ENCODE results near the gene VPS51.

- no peak for TF ChIP-seq POLR2A (IDR thresholded peaks at IDR 0.05; ENCODE audit: low read length)
- no peak for TF ChIP-seq GATA1 (IDR thresholded peaks at IDR 0.05; ENCODE audit: low read depth, low read length)
Measured at GRCh38 chr11:65066805-65067291, 29.2 kb upstream of the VPS51 start.
